HG03135 (cell line): ENCODE data around the gene ASAP2.

ENCODE experiments used
- ATAC-seq: cut with Tn5 transposase; IDR thresholded peaks from one replicate; pipeline ENCODE4 v1.9.1; 2021; ENCODE audit warnings: mild to moderate bottlenecking, moderate library complexity; ENCODE audit not compliant: unreplicated experiment

Gene ASAP2

GRCh38 chr2:9271691-9272090 lies 65.1 kb downstream of the ASAP2 start:
- no peak for ATAC-seq

GRCh38 chr2:9273486-9274130 lies 67.0 kb downstream of the ASAP2 start:
- ATAC-seq = no peak

- ATAC-seq = no peak
These were observed 68.2 kb downstream of the ASAP2 start for GRCh38 chr2:9274701-9275343.

GRCh38 chr2:9275399-9275798 lies 68.8 kb downstream of the ASAP2 start:
- no peak for ATAC-seq

GRCh38 chr2:9276074-9276473 lies 69.5 kb downstream of the ASAP2 start:
- ATAC-seq = no peak

GRCh38 chr2:9276901-9277451 lies 70.4 kb downstream of the ASAP2 start:
- no peak for ATAC-seq

- no peak for ATAC-seq
These were observed 71.8 kb downstream of the ASAP2 start for GRCh38 chr2:9278439-9278838.

GRCh38 chr2:9279426-9279825 lies 72.8 kb downstream of the ASAP2 start:
- no peak for ATAC-seq

GRCh38 chr2:9280224-9280623 lies 73.6 kb downstream of the ASAP2 start:
- no peak for ATAC-seq

- ATAC-seq = no peak
These were observed 74.5 kb downstream of the ASAP2 start for GRCh38 chr2:9281145-9281544.

GRCh38 chr2:9282128-9283112 lies 75.8 kb downstream of the ASAP2 start:
- ATAC-seq = no peak

- no peak for ATAC-seq
These were observed 78.1 kb downstream of the ASAP2 start for GRCh38 chr2:9284521-9285297.

- ATAC-seq = no peak
These were observed 78.8 kb downstream of the ASAP2 start for GRCh38 chr2:9285385-9285920.

GRCh38 chr2:9285921-9286320 lies 79.3 kb downstream of the ASAP2 start:
- no peak for ATAC-seq

GRCh38 chr2:9286554-9287399 lies 80.2 kb downstream of the ASAP2 start:
- ATAC-seq = no peak

GRCh38 chr2:9287400-9288045 lies 80.9 kb downstream of the ASAP2 start:
- no peak for ATAC-seq

GRCh38 chr2:9288233-9288632 lies 81.6 kb downstream of the ASAP2 start:
- no peak for ATAC-seq

- no peak for ATAC-seq
These were observed 82.2 kb downstream of the ASAP2 start for GRCh38 chr2:9288681-9289338.
